ENCODE data around the gene MELK. TPM values are rescaled to one million over a fixed set of nuclear protein-coding genes. Genes with fewer than 3 reads are reported as not detected.

MELK gene
- total and polyA plus RNA-seq, 2 of the 13 experiments (the other 11 are each of a cell fraction or from before 2014, with no cell fraction given): 16.7 to 50.4 TPM

GRCh38 chr9:36535107-36535506, 37.6 kb upstream of the MELK start:
- no peak for FAIRE-seq

More at GRCh38 chr9:36535107-36535506, 37.6 kb upstream of the MELK start:
- no peak overlapping the region for H3K9ac ChIP-seq (ENCODE audit: insufficient read depth, low read depth, low read length)
- H3K4me2 ChIP-seq (ENCODE audit: low read depth, low read length): no peak overlapping the region
- no peaks in the 10 kb centered on the region for H3K9me3 ChIP-seq (ENCODE audit: low read length)
- no peaks in the 10 kb centered on the region for H3K79me2 ChIP-seq (ENCODE audit: insufficient read depth, low read length)
- ATAC-seq (no peak), DNase-seq (ENCODE audit: low spot score) (no peak)
- peaks cover 0 to 5% of the 10 kb centered on the region in 2 experiments; a peak in 1 of 5 replicates for H3K27me3 ChIP-seq (ENCODE audit: control insufficient read depth in 1 of 2, insufficient read depth in 2 of 2, low read length in 2 of 2)
- ChIA-PET CTCF (ENCODE audit: low intra/inter-chr PET ratio, low total read pairs) (interaction anchor here (0.7 kb wide), 1 partner anchor 85 kb away, joined by 3 read pairs; no protein-coding TSS in a partner anchor), POLR2A (no interaction called here)
- intact Hi-C loops (cut with micrococcal nuclease; ENCODE audit: unreplicated experiment) (no loop called here), in situ Hi-C loops (cut with HindIII; ENCODE audit: extremely low pct_ligation_motif_present, low pct_unique_long_range_greater_than_20kb) (no loop called here)
- no peak for TF ChIP-seq ZNF224 (CRISPR knock-in tag; IDR thresholded peaks at IDR 0.05)
- TF ChIP-seq ZNF563 (CRISPR knock-in tag; IDR thresholded peaks at IDR 0.05): no peak
- no peak for TF ChIP-seq ESRRA (CRISPR knock-in tag; IDR thresholded peaks at IDR 0.05; ENCODE audit: low read depth)
- TF ChIP-seq ZNF17 (CRISPR knock-in tag; IDR thresholded peaks at IDR 0.05): no peak
- TF ChIP-seq ZNF12 (CRISPR knock-in tag; IDR thresholded peaks at IDR 0.05): no peak
- no peak for TF ChIP-seq RFXANK (CRISPR knock-in tag; IDR thresholded peaks at IDR 0.05)
- no peak for TF ChIP-seq SP4 (CRISPR knock-in tag; IDR thresholded peaks at IDR 0.05)
- no peak for TF ChIP-seq ZNF788 (CRISPR knock-in tag; IDR thresholded peaks at IDR 0.05; ENCODE audit: borderline replicate concordance)
- TF ChIP-seq GATAD2A (CRISPR knock-in tag; IDR thresholded peaks at IDR 0.05): no peak
- no peak for TF ChIP-seq ZBTB14 (CRISPR knock-in tag; IDR thresholded peaks at IDR 0.05)
- no peak for TF ChIP-seq TARDBP (CRISPR knock-in tag; IDR thresholded peaks at IDR 0.05)
- TF ChIP-seq SIN3B (IDR thresholded peaks at IDR 0.05; ENCODE audit: low read length): no peak
- TF ChIP-seq ZSCAN22 (CRISPR knock-in tag; IDR thresholded peaks at IDR 0.05): no peak
- no peak for TF ChIP-seq ZNF75D (CRISPR knock-in tag; IDR thresholded peaks at IDR 0.05; ENCODE audit: borderline replicate concordance)
- no peak for TF ChIP-seq ZBTB42 (CRISPR knock-in tag; IDR thresholded peaks at IDR 0.05)
- no peak for TF ChIP-seq NFYB (CRISPR knock-in tag; IDR thresholded peaks at IDR 0.05)
- no peak for TF ChIP-seq HMG20B (CRISPR knock-in tag; conservative IDR thresholded peaks at IDR 0.05)
- BruUV-seq (replicated peaks): no TSS peak
- H3K4me3 ChIP-seq (replicated peaks in 1 of 3; ENCODE audit: insufficient read depth in 1 of 3, low read depth in 2 of 3, low read length in 3 of 3): no peak overlapping the region
- no peaks in the 10 kb centered on the region for H3K36me3 ChIP-seq (replicated peaks in 1 of 2; ENCODE audit: control insufficient read depth in 1 of 2, insufficient read depth in 2 of 2, low read length in 2 of 2)
- H2AFZ ChIP-seq (ENCODE audit: low read length): no peak overlapping the region
- H3K4me1 ChIP-seq (ENCODE audit: insufficient read depth, low read length): no peaks in the 10 kb centered on the region
- H3K27ac ChIP-seq (ENCODE audit: extremely low read length, insufficient read depth, low read length): no peak overlapping the region
- no peaks in the 10 kb centered on the region for H4K20me1 ChIP-seq (ENCODE audit: insufficient read depth, low read length)
- WGBS (ENCODE audit: low lambda C conversion rate): 89% methylated on average over 1 of the region's 1 CpG
